CD14-positive monocyte (primary cell): ENCODE results near the gene SLC25A39. TPM values are rescaled to one million over a fixed set of nuclear protein-coding genes. Genes with fewer than 3 reads are reported as not detected.

Experiments used
- DNase-seq, 3 donors: peaks; one replicate each; pipeline ENCODE4 v3.0.0-alpha.2; 2011 to 2022
- H2AFZ ChIP-seq: 2 replicates; pipeline ENCODE4 v1.6.0; 2012; ENCODE audit warnings: mild to moderate bottlenecking, low read depth, low read length, inconsistent platforms; ENCODE audit not compliant: insufficient read depth, poor library complexity, severe bottlenecking
- H3K27ac ChIP-seq, 2 donors: 1 replicate in 1 of 2; 2 replicates in 1 of 2; pipeline ENCODE4 v1.5.1; 2012 to 2013; ENCODE audit warnings: low read length in 2 of 2, control low read depth in 1 of 2, inconsistent platforms in 1 of 2, low read depth in 1 of 2, mild to moderate bottlenecking in 1 of 2
- H3K27me3 ChIP-seq, 2 donors: one replicate each; pipeline versions ENCODE4 v1.6.0 to v1.6.1; 2011 to 2013; ENCODE audit warnings: low read length in 2 of 2; ENCODE audit not compliant: control insufficient read depth in 2 of 2, insufficient read depth in 2 of 2
- H3K36me3 ChIP-seq, 2 donors: replicated peaks in 1 of 2; 1 replicate in 1 of 2; 2 replicates in 1 of 2; pipeline versions ENCODE4 v1.5.1 to v1.6.1; 2012 to 2013; ENCODE audit warnings: low read length in 2 of 2, control low read depth in 1 of 2, inconsistent platforms in 1 of 2, mild to moderate bottlenecking in 1 of 2; ENCODE audit not compliant: insufficient read depth in 2 of 2, control insufficient read depth in 1 of 2
- H3K4me1 ChIP-seq, 2 donors: 1 replicate in 1 of 2; 2 replicates in 1 of 2; pipeline versions ENCODE4 v1.5.1 to v1.6.1; 2012 to 2013; ENCODE audit warnings: low read length in 2 of 2, control low read depth in 1 of 2, inconsistent platforms in 1 of 2, mild to moderate bottlenecking in 1 of 2, moderate library complexity in 1 of 2; ENCODE audit not compliant: insufficient read depth in 2 of 2, control insufficient read depth in 1 of 2
- H3K4me2 ChIP-seq: replicated peaks from 2 replicates; pipeline ENCODE3; 2012; ENCODE audit warnings: low read length, moderate library complexity, mild to moderate bottlenecking; ENCODE audit not compliant: poor library complexity, severe bottlenecking; ENCODE audit errors: extremely low read depth
- H3K4me3 ChIP-seq, 3 experiments: fragments of 200-600 bp in 1 of 3; sonication (generic) in 1 of 3; replicated peaks in 1 of 3; 1 replicate in 2 of 3; 2 replicates in 1 of 3; pipeline ENCODE4 v1.5.1; 2011 to 2013; ENCODE audit warnings: low read length in 3 of 3, mild to moderate bottlenecking in 3 of 3, control low read depth in 2 of 3, low read depth in 2 of 3, inconsistent platforms in 1 of 3, moderate library complexity in 1 of 3
- H3K79me2 ChIP-seq: 2 replicates; pipeline ENCODE4 v1.6.0; 2012; ENCODE audit warnings: mild to moderate bottlenecking, control low read depth, inconsistent platforms, low read length, moderate library complexity; ENCODE audit not compliant: insufficient read depth
- H3K9ac ChIP-seq: 2 replicates; pipeline ENCODE4 v1.6.0; 2017; ENCODE audit warnings: low read length, mild to moderate bottlenecking; ENCODE audit not compliant: insufficient read depth, poor library complexity, severe bottlenecking
- H3K9me3 ChIP-seq, 2 donors: replicated peaks in 1 of 2; 1 replicate in 1 of 2; 2 replicates in 1 of 2; pipeline versions ENCODE4 v1.5.1 to v1.6.1; 2012 to 2013; ENCODE audit warnings: low read length in 2 of 2, control low read depth in 1 of 2; ENCODE audit not compliant: control insufficient read depth in 1 of 2, insufficient read depth in 1 of 2
- H4K20me1 ChIP-seq: 2 replicates; pipeline ENCODE4 v1.6.0; 2012; ENCODE audit warnings: mild to moderate bottlenecking, low read length, control low read depth, moderate library complexity; ENCODE audit not compliant: insufficient read depth
- H3K27ac Mint-ChIP-seq, 7 donors: one replicate each; pipeline ENCODE4 v1.8.0; 2020; ENCODE audit warnings: mild to moderate bottlenecking in 7 of 7, mixed read lengths in 7 of 7, moderate library complexity in 6 of 7, inconsistent platforms in 2 of 7
- H3K27me3 Mint-ChIP-seq, 3 donors: one replicate each; pipeline ENCODE4 v1.8.0; 2021 to 2022; ENCODE audit warnings: low read depth in 3 of 3, mild to moderate bottlenecking in 3 of 3, mixed read lengths in 3 of 3, moderate library complexity in 3 of 3, inconsistent platforms in 1 of 3
- H3K36me3 Mint-ChIP-seq, 2 donors: one replicate each; pipeline ENCODE4 v1.8.0; 2020; ENCODE audit warnings: mixed read lengths in 2 of 2, inconsistent platforms in 1 of 2, mild to moderate bottlenecking in 1 of 2
- H3K4me1 Mint-ChIP-seq: one replicate; pipeline ENCODE4 v1.8.0; 2020; ENCODE audit warnings: mild to moderate bottlenecking, mixed read lengths
- H3K4me3 Mint-ChIP-seq, 2 donors: one replicate each; pipeline ENCODE4 v1.8.0; 2020; ENCODE audit warnings: mild to moderate bottlenecking in 2 of 2, mixed read lengths in 2 of 2, moderate library complexity in 1 of 2
- H3K9me3 Mint-ChIP-seq, 7 donors: one replicate each; pipeline ENCODE4 v1.8.0; 2020 to 2022; ENCODE audit warnings: mixed read lengths in 7 of 7, mild to moderate bottlenecking in 6 of 7, moderate library complexity in 6 of 7, inconsistent platforms in 2 of 7
- CTCF ChIP-seq: fragments of 200-600 bp; IDR thresholded peaks from one replicate; pipeline ENCODE4 v1.8.0; 2022; ENCODE audit warnings: antibody characterized with exemption, mild to moderate bottlenecking
- WGBS: methylation state at CpG from one replicate; pipeline ENCODE4 v1.1.5; 2013; ENCODE audit warnings: missing lambda C conversion rate; ENCODE audit not compliant: insufficient coverage; 5-methylcytosine and 5-hydroxymethylcytosine counted together
- intact Hi-C, 2 donors: fragments of 100-400 bp; cut with micrococcal nuclease; formaldehyde crosslinking; loops; one replicate each; pipeline versions ENCODE4 v1.15.0 to v1.15.1; 2023
- polyA plus RNA-seq, 3 donors: library from polyadenylated mRNA; depleted of rRNA in 1 of 3; unstranded in 2 of 3; stranded (reverse) in 1 of 3; fragments of 300-500 nt in 2 of 3; fragments of >200 nt in 1 of 3; fragmentation: Illumina TruSeq in 2 of 3; gene quantifications; 1 replicate in 2 of 3; 2 replicates in 1 of 3; pipeline ENCODE4 v1.2.3, GENCODE V29; 2012 to 2021

Gene SLC25A39
- polyA plus RNA-seq, 3 donors, result 64.0 to 74.8 (median 64.5) TPM

GRCh38 chr17:44314869-44315661, 9.6 kb downstream of the SLC25A39 start:
- H3K4me1 ChIP-seq, result peaks cover 5 to 14% of the 10 kb centered on the region in 2 donors
- peaks cover 16% of the 10 kb centered on the region for H3K4me1 Mint-ChIP-seq
- peak overlapping the region in 1 of 3 experiments; percentile 54 for H3K4me3 ChIP-seq
- H3K4me3 Mint-ChIP-seq, result peak overlapping the region in 1 of 2 donors; percentile 75
- peaks cover 53 to 67% (median 63%) of the 10 kb centered on the region in 3 donors for H3K27me3 Mint-ChIP-seq
- peaks cover 29 to 60% of the 10 kb centered on the region in 2 donors for H3K27me3 ChIP-seq
- peak overlapping the region; percentile 62 for H2AFZ ChIP-seq
- H3K27ac ChIP-seq, result no peak overlapping the region
- peak; percentile 25 to 36 (median 30) for DNase-seq
- peaks cover 4 to 19% of the 10 kb centered on the region in 2 donors for H3K9me3 ChIP-seq
- intact Hi-C loops, result loop anchor here in 1 of 2 donors (5.0 kb wide), 1 partner anchor 37 kb away; no protein-coding TSS in a partner anchor
- under 1% methylated on average over 72 of the region's 81 CpGs for WGBS
- H3K9ac ChIP-seq, result no peak overlapping the region
- peak overlapping the region; percentile 32 for H3K4me2 ChIP-seq
- no peak for TF ChIP-seq CTCF
- H3K27ac Mint-ChIP-seq, result peak overlapping the region in 1 of 7 donors; percentile 32
- H3K36me3 ChIP-seq, result peaks cover 7 to 9% of the 10 kb centered on the region in 2 donors
- H4K20me1 ChIP-seq, result no peaks in the 10 kb centered on the region
- peaks cover 17 to 24% of the 10 kb centered on the region in 2 donors for H3K36me3 Mint-ChIP-seq
- H3K9me3 Mint-ChIP-seq, result peaks cover 3 to 20% (median 14%) of the 10 kb centered on the region in 7 donors
- no peaks in the 10 kb centered on the region for H3K79me2 ChIP-seq

- Histone ChIP-seq H3K9ac (no peak overlapping the region), H3K36me3 (peaks cover under 1 to 4% of the 10 kb centered on the region in 2 donors), H3K27me3 (peaks cover 29 to 63% of the 10 kb centered on the region in 2 donors), H3K27ac (no peak overlapping the region), H3K79me2 (no peaks in the 10 kb centered on the region), H3K4me3 (peak overlapping the region in 1 of 3 experiments; percentile 54), H3K9me3 (peaks cover 4 to 19% of the 10 kb centered on the region in 2 donors), H4K20me1 (no peaks in the 10 kb centered on the region), H3K4me2 (peak overlapping the region; percentile 32), H3K4me1 (peaks cover 5 to 14% of the 10 kb centered on the region in 2 donors), H2AFZ (no peak overlapping the region)
- peak overlapping the region in 1 of 7 donors; percentile 45 for H3K27ac Mint-ChIP-seq
- H3K4me1 Mint-ChIP-seq, result peaks cover 21% of the 10 kb centered on the region
- peaks cover 11 to 18% of the 10 kb centered on the region in 2 donors for H3K36me3 Mint-ChIP-seq
- no peak for DNase-seq
- H3K4me3 Mint-ChIP-seq, result peak overlapping the region in 1 of 2 donors; percentile 73
- H3K9me3 Mint-ChIP-seq, result peaks cover 3 to 20% (median 14%) of the 10 kb centered on the region in 7 donors
- WGBS, result 40% methylated on average over 1 of the region's 11 CpGs
- TF ChIP-seq CTCF, result no peak
- H3K27me3 Mint-ChIP-seq, result peaks cover 59 to 69% (median 68%) of the 10 kb centered on the region in 3 donors
- intact Hi-C loops, result no loop called here
Observed at GRCh38 chr17:44314524-44314868, 10.1 kb downstream of the SLC25A39 start.
